CD4-positive, alpha-beta T cell treated with Interleukin-15 for 4 hours (primary cell): Measurements from ENCODE around the gene UBE2C.

Experiments
- DNase-seq: peaks from one replicate; pipeline ENCODE4 v3.0.0-alpha.2; 2020; ENCODE audit warnings: low spot score

UBE2C gene

DNA sequence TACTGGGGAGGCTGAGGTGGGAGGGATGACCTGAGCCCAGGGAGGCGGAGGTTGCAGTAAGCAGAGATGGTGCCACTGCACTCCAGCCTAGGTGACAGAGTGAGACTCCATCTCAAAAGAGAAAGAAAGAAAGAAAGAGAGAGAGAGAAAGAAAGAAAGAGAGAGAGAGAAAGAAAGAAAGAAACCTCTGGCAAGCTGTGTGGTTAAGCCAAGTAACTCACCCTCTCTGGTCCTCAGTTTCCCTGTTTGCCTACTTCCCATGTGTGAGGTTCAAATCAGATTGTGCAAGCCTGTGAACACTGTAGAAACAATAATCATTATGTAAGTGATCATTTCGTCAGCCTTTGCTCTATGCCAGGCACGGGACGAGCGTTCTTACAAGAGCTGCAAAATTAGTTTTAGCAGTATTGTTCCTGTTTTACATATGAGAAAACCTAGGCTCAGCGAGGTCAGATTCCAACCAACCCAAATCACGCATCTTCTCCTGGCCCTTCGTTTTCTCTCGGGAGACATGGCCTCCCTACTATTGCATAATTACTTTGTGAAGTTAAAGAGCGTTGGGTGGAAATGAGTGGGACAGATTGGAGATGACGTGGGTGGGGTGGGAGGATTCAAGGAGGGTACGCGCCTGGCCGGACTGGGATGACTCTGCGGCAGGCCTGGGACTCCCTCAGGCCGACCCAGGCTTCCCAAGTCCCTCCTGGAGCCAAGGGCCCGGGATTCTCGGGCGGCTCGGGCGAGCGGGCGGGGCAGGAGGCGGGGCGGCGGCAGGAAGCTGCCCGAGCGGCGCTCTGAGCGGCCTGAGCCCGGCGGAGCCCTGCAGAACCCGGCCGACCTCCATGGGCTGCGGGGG lies 20.8 kb downstream of the UBE2C start, which contains the start of gene SNX21:
Gene SNX21 (plus strand): TSS at position 770 of the 853 bp plus-strand sequence. CDS start 121 bp downstream, outside the sequence.
- no peak for DNase-seq

DNA sequence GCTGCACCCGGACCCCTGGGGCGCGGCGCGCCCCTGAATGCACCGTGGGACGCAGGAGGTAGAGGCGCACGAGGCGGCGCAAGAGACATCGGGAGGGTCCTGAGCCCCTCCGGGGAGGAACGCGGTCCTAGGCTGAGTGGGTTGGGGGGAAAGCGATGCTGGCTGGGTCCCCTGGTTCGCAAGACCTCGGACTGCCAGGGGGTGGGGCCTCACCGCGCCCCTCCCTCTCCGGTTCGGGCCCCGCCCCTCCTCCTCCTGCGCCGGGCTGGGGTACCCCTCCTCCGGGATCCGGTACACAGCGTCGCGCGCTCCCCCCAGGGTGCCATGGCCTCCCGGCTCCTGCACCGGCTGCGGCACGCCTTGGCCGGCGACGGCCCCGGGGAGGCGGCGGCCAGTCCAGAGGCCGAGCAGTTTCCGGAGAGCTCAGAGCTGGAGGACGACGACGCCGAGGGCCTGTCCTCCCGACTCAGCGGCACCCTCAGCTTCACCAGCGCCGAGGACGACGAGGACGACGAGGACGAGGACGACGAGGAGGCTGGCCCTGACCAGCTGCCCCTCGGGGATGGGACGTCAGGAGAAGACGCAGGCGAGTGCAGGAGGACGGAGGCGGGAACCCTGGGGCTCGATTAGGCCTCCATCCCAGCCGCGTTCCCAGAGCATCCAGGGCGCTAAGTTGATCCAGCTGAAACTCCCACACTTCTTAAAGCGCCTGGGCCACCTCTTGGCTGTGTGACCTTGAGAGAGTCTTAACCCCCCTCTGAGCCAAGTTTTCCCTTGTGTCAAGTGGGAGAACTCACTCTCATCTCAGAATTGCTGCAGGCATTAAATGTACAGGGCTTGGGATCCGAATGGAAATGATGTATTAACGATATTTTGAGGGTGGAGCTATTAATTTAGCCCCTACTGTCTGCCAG lies 21.7 kb downstream of the UBE2C start:
- peak; percentile 24 for DNase-seq

DNA sequence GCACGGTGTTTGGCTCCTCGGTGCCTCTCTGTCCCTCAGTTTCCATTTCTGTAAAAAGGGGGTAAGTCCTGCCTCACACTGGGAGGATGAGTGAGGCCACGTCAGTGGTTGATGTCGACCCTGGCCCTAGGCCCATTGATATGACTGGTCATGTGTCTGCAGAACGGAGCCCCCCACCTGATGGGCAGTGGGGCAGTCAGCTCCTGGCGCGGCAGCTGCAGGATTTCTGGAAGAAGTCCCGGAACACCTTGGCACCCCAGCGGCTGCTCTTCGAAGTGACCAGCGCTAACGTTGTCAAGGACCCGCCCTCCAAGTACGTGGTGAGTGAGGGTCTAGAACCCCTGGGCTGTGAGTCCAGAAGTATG lies 22.3 kb downstream of the UBE2C start:
- no peak for DNase-seq

DNA sequence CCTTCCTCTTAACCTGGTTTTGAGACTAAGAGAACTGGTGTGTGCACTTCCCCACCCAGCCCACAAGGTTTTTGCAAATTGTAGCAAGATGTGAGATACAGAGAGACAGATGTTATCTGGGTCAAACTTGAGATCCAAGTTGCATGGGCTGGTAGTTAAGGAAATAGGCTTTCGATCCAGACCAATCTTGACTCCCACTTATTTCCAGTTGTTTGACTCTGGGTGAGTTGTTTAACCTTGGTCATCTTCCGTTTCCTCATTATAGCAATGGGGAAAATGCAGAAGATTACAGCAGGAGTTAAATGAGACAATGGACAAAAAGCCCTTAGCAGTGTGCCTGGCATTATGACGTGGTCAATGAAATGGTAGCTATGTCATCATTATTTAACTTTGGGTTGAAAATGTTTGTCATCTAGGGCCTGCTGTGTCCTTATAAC lies 22.9 kb downstream of the UBE2C start:
- no peak for DNase-seq

DNA sequence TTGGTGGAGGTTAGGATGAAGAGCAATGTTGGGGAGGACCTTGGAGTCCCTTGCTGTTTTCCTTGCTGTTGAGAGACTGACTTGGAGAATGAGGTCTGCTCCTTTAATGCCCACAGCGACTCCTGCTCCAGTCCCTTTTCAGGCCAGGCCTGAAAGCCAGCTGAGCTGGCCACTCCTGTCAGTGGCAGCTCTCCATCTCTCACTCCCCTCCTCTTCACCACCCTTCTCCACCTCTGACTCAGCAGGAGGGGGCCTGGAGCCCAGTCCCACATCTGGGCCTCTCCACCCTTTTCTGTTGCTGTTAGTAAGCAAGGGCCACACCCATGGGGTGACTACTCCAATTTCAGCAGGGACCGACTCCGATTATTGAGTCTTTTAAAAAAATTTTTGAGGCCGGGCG lies 23.4 kb downstream of the UBE2C start:
- DNase-seq, result no peak

DNA sequence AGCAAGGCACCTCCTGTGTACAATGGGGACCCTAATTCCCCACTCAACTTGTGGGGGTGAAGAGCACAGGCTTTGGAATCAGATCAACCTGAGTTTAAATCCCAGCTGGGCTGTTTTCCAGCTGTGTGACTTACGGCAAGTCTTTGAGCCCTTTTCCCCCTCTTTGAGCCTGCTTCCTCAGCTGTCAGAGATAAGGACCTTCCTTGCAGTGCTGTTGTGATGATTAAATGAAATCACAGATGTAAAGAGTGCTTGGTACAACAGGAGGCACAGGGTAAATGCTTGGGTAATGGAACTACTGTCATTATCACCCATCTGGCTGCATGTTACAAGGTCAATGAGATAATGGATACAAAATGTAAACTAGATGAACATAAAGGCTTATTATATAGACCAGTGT lies 24.4 kb downstream of the UBE2C start:
- no peak for DNase-seq

DNA sequence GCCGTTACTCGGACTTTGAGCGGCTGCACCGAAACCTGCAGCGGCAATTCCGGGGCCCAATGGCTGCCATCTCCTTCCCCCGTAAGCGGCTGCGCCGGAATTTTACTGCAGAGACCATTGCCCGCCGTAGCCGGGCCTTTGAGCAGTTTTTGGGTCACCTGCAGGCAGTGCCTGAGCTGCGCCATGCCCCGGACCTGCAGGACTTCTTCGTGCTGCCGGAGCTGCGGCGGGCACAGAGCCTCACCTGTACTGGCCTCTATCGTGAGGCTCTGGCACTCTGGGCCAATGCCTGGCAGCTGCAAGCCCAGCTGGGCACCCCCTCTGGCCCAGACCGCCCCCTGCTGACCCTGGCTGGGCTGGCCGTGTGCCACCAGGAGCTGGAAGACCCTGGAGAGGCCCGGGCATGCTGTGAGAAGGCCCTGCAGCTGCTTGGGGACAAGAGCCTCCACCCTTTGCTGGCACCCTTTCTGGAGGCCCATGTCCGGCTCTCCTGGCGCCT lies 28.3 kb downstream of the UBE2C start:
- no peak for DNase-seq

DNA sequence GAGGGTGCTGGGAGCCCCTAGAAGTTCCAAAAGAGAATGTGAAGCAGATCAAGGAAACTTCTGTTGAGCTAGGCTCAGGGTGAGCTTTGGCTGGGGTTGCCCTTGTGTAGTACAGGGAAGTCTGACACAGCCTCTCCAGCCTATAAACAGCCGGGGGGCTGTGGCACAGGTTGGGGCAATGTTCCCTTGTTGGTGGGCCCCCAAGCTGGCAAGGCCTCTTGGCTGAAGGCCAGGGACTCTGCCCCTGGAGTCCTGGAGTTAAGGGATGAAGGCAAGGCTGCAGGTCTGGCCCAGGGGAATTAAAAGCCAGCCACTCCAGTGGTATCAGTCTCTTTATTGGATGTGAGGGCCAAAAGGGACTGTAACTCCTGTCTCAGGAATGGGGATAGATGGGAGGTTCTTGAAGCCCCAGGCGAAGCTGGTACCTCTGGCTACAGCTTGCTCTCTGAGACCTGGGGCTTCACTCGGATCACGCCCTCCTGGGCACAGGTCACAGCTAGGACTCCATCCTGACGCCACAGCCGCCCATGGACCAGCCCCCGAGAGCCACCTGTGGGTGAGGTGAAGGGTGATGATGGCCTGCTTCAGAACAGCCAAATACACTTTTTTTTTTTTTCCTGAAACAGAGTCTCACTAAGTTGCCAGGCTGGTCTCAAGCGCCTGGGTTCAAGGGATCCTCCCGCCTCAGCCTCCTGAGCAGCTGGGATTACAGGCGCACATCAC lies 29.1 kb downstream of the UBE2C start:
- DNase-seq, result no peak

DNA sequence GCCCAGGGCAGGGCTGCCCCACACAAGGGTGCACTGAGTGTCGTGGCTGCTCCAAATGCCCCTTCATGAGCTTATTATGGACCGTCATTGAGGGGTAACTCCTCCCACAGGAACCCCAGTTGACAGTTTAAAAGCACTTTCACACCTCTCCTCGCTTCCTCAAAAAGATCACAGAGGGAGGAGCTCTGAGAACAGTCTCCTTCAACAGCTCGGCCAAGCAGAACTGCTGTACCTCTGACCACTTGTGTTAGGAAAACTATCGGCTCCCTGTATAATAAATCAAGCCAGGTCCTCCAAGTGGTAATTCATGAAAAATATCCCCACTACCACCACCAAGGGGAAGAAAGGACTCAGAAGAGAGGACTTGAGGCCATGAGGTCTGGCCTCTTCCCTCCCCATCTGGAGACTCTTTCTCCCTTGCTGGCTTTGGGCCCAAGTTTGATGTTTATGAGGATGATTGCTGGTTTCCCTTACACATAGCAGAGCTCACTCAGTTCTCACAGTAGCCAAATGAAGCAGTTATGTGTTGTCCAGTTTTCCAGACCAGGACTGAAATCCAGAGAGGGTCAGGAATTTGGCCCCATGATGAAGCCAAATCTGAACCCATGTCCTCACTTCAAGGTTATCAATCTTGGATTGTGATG lies 29.8 kb downstream of the UBE2C start:
- no peak for DNase-seq

DNA sequence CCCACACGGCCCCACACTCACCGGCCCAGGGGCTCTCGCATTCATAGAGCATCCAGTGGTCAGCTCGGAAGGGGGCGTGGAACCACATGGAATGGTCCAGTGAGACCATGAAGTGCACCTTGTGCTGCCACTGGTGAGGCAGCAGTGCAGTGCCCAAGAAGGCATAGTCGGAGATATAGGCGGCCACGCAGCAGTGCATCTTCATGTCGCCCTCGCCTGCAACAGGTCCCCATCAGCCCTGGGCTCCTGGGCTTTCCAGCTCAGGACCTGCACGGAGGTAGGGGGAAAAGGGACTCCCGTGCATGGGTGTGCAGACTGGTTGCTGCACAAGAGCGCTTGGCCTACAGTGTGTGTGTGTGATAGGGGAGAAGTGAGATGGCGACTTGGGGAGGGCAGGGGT lies 31.1 kb downstream of the UBE2C start:
- no peak for DNase-seq

DNA sequence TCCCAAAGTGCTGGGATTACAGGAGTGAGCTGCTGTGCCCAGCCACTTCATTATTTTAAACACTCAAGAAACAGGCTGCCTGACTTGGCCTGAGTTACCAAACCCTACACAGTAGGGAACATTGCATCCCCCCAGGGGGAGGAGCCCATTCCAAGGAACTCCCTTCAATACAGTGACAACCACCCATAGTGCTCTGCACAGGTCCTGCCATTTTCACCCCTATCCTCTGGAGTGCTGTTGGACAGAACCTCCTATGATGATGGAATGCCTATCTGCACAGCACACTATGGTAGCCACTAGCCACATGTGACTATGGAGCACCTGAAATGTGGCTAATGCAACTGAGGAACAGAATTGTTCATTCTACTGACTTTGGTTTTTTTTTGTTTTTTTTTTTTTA lies 33.0 kb downstream of the UBE2C start:
- DNase-seq, result no peak

DNA sequence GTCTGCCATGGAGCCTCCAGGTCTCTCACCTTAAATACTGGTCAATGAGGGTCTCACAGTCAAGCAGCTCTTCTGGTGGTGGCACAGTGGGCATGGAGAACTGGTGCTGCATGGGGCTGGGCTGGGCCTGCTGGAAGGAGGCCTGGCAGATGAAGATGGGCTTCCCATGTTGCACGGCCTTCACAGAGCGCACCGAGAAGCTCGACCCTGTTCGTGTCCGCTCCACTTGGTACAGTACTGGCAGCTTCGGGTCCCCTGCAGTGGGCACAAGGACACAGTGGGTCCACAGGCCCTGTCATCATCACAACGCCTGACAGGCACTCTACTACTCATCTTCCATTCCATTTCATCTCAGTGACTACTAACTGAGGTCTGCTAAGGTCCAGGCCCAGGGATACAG lies 36.0 kb downstream of the UBE2C start:
- no peak for DNase-seq

DNA sequence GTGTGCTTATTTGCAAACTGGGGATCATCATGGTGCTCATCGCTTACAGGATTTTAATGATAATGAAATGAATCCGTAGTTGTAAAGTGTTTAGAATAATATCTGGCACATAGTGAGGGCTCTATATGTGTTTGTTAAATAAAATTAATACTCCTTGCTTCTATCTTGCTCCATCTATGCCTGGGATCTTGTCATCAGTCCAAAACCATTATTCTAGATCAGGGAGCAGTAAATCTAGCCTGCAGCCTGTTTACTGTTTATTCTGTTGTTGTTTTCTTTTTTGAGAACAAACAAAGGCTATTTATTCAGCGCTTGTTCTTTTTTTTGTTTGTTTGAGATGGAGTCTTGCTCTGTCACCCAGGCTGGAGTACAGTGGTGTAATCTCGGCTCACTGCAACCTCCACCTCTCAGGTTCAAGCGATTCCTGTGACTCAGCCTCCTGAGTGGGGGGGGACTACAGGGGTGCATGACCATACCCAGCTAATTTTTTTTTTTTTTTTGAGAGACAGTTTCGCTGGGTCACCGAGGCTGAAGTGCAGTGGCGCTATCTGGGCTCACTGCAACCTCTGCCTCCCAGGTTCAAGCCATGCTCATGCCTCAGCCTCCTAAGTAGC lies 36.6 kb downstream of the UBE2C start:
- no peak for DNase-seq

DNA sequence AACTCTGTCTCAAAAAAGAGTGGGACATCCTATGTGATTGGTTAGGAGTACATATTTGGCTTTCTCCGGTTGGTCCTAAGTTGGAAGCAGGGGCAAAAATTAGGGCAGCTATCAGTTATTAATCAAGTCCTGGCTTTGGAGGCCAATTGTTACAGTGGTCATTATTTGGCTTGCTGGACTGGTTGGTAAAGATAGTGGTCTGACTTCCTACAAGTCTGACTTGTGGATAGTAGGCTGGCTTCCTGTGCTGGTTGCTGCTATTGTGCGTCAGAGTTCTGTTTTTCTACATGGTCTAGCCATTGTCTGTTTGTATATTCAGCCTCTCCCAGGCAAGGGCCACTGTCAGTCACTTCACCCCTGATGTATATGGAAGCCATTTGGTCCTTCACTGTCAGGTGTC lies 37.8 kb downstream of the UBE2C start:
- DNase-seq, result no peak

DNA sequence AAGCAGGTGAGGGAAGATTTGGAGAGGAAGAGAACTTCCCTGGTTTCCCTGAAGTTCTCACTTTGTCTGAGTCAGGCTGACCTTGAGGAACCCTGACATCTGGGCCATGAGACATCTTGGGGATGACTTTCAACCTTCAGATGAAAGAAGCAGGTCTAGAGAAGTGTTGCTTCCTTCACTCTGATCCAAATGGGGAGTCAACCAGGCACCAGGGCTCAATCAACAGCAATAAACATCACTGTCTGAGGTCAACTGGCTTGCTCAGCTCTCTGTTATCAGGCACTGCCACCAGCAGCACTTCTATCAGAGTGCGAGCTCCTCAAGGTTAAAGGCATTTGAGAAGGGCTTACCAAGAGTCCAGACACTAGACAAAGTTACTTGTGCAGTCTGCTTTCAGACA lies 38.5 kb downstream of the UBE2C start:
- no peak for DNase-seq

DNA sequence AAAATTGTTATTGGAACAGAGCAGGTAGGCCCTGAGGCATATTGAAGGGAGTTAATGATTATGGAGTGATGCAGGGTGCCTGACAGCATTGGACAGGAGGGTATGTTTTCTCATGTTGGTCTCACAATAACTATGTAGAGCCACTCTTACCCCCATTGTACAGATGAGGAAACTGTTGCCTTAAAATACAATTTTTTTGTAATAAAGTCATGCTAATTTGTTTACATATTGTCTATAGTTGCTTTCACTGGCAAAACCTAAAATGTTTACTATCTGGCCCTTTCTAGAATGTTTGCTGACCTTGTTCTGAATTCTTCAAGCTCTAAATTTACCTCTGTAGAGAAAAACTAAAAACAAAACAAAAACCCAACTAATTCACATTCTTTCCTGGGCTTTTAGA lies 39.1 kb downstream of the UBE2C start:
- no peak for DNase-seq

DNA sequence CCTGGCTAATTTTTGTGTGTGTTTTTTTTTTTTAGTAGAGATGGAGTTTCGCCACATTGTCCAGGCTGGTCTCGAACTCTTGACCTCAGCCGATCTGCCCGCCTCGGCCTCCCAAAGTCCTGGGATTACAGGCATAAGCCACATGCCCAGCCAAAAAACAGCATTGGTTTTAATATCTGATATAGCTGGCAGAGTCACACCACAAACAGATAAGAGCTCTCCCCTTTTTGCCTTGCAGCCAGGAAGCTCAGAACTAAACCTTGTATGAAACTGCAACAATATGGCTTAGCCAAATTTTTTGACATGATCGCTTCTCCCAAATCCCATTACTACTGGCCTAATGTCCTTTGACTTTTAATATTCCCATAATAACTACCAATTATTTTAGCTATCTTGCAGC lies 39.9 kb downstream of the UBE2C start:
- DNase-seq, result no peak

DNA sequence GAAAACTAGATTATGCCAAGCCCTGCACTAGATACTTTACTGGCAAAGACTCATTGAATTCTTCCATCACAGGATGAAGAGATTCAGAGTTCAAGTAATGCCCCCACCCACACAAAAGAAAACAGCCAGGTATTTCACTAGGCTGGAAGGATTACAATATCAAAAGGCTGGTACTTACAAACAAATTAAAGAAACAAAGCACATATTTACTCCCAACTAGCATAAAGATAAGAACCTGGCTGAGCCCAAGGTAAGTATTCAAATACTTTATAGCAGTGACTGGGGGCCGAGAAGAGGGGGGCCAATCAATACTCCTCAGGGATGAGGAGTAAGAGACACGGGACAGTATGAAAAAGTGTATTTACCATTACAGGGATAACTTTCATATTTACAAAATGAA lies 41.0 kb downstream of the UBE2C start:
- DNase-seq, result no peak

DNA sequence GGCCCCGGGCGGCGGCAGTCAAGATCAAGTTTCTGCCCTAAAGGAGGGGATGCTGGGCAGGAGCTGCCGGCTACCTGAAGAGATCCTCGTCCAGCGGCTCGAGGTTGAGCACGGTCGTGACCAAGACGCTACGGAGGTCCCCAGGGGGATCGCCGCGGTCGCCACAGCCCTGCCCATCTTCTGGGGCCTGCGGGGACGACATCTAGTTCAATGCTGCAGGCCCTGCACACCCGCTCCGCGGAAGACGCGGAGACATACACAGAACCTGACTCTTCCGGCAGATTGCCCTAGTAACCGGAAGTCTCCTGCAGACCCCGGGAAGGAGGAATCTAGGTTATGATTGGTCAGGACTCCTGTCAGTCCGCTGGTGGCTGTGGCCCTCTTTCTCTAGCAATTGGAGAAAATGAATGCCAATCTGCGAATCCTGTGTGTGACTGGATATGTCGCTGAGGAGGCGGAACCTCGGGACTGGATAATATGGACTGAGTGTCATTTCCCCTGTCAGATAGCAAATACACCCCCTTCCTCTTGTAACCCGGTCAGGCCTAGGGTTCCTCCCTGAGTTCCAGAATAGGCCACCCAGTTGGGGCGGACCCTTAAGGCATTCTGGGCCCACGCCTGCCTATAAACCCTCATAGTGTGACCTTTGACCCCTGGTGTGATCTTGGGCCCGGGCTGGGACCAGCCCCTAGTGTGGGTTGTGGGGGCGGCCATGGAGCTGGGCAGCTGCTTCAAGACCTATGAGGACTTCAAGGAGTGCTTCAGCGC lies 44.9 kb downstream of the UBE2C start, which contains the start of the genes ACOT8 and ZSWIM3:
Gene ACOT8 (minus strand): TSS at position 279 of the 768 bp plus-strand sequence. CDS start 77 bp downstream, at position 202.
Gene ZSWIM3 (plus strand): TSS at position 501 of the 768 bp plus-strand sequence. CDS start 212 bp downstream, at position 713.
- peak; percentile 100 for DNase-seq

DNA sequence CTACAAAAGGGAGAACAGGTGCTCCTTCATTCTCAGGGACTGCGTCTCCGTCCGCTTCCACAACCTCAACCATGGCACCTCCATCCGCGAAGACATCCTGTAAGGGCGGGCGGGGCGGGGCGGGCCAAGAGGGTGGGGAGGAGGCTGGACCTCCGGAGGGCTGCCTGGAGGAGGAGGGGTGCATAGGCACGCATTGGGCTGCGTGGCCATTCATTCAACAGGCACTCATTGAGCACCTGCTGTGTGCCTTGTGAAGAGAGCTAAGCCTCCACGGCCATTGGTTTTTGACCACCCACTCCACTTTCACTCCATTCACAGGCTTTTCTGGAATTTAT lies 45.4 kb downstream of the UBE2C start:
- DNase-seq, result peak; percentile 22
